ENCODE data around the gene USH1C. TPM values are rescaled to one million over a fixed set of nuclear protein-coding genes. Genes with fewer than 3 reads are reported as not detected.

USH1C gene
- total RNA-seq (not detected), total RNA-seq (0 reads per million in 2 donors)

- Mint-ChIP-seq H3K4me3 (no peak within 1 kb of the TSS), H3K4me1 (peaks cover 6% of the 10 kb centered on the region), H3K27ac (no peak within 1 kb of the TSS), H3K36me3 (ENCODE audit: low read depth) (peaks cover 10% of the 10 kb centered on the region), H3K27me3 (peaks cover 82% of the 10 kb centered on the region)
- DNase-seq (no peak), ATAC-seq (peak; percentile 30)
- H3K9me3 ChIP-seq (ENCODE audit: control insufficient read depth, low read length, poor library complexity, severe bottlenecking) = no peaks in the 10 kb centered on the region
Measured at GRCh38 chr11:17544181-17544622, at the start of gene USH1C. Gene USH1C, minus strand, starts transcription at chr11:17544416. Its CDS starts 109 bp downstream, at chr11:17544307.

- Mint-ChIP-seq H3K27me3 (peaks cover 7% of the 10 kb centered on the region), H3K4me3 (no peak overlapping the region), H3K27ac (no peak overlapping the region), H3K36me3 (ENCODE audit: low read depth) (no peaks in the 10 kb centered on the region), H3K4me1 (no peaks in the 10 kb centered on the region)
- ATAC-seq (no peak), DNase-seq (no peak)
- no peaks in the 10 kb centered on the region for H3K9me3 ChIP-seq (ENCODE audit: control insufficient read depth, low read length, poor library complexity, severe bottlenecking)
Measured at GRCh38 chr11:17593466-17594245, 49.4 kb upstream of the USH1C start.

- H3K4me3 Mint-ChIP-seq = no peak overlapping the region
Measured at GRCh38 chr11:17591293-17591692, 47.1 kb upstream of the USH1C start.

GRCh38 chr11:17590463-17590862 lies 46.2 kb upstream of the USH1C start:
- Mint-ChIP-seq H3K36me3 (ENCODE audit: low read depth) (no peaks in the 10 kb centered on the region), H3K4me3 (no peak overlapping the region), H3K27ac (no peak overlapping the region), H3K4me1 (peaks cover under 1% of the 10 kb centered on the region), H3K27me3 (peaks cover 31% of the 10 kb centered on the region)
- no peaks in the 10 kb centered on the region for H3K9me3 ChIP-seq (ENCODE audit: control insufficient read depth, low read length, poor library complexity, severe bottlenecking)
- ATAC-seq = no peak
- no peak for DNase-seq

More at GRCh38 chr11:17591293-17591692, 47.1 kb upstream of the USH1C start:
- Mint-ChIP-seq H3K27ac (no peak overlapping the region), H3K27me3 (peaks cover 23% of the 10 kb centered on the region), H3K36me3 (ENCODE audit: low read depth) (no peaks in the 10 kb centered on the region), H3K4me1 (no peaks in the 10 kb centered on the region)
- ATAC-seq (no peak), DNase-seq (no peak)
- H3K9me3 ChIP-seq (ENCODE audit: control insufficient read depth, low read length, poor library complexity, severe bottlenecking) = no peaks in the 10 kb centered on the region

GRCh38 chr11:17588721-17589120 lies 44.5 kb upstream of the USH1C start:
- Mint-ChIP-seq H3K36me3 (ENCODE audit: low read depth) (no peaks in the 10 kb centered on the region), H3K4me1 (peaks cover 3% of the 10 kb centered on the region), H3K27me3 (peaks cover 27% of the 10 kb centered on the region), H3K27ac (no peak overlapping the region), H3K4me3 (no peak overlapping the region)
- DNase-seq (no peak), ATAC-seq (no peak)
- no peaks in the 10 kb centered on the region for H3K9me3 ChIP-seq (ENCODE audit: control insufficient read depth, low read length, poor library complexity, severe bottlenecking)

GRCh38 chr11:17588166-17588565 lies 44.0 kb upstream of the USH1C start:
- no peak for ATAC-seq
- H3K36me3 Mint-ChIP-seq (ENCODE audit: low read depth) = no peaks in the 10 kb centered on the region
- no peak overlapping the region for H3K27ac Mint-ChIP-seq
- no peaks in the 10 kb centered on the region for H3K9me3 ChIP-seq (ENCODE audit: control insufficient read depth, low read length, poor library complexity, severe bottlenecking)
- peaks cover 27% of the 10 kb centered on the region for H3K27me3 Mint-ChIP-seq
- H3K4me3 Mint-ChIP-seq = no peak overlapping the region
- peaks cover 3% of the 10 kb centered on the region for H3K4me1 Mint-ChIP-seq
- no peak for DNase-seq

- no peaks in the 10 kb centered on the region for H3K9me3 ChIP-seq (ENCODE audit: control insufficient read depth, low read length, poor library complexity, severe bottlenecking)
- Mint-ChIP-seq H3K36me3 (ENCODE audit: low read depth) (no peaks in the 10 kb centered on the region), H3K4me3 (no peak overlapping the region), H3K27ac (peak overlapping the region; percentile 3), H3K27me3 (peaks cover 28% of the 10 kb centered on the region), H3K4me1 (peaks cover 3% of the 10 kb centered on the region)
- no peak for DNase-seq
- ATAC-seq = no peak
Measured at GRCh38 chr11:17585911-17586695, 41.9 kb upstream of the USH1C start.

GRCh38 chr11:17581732-17582053 lies 37.5 kb upstream of the USH1C start:
- Mint-ChIP-seq H3K27ac (no peak overlapping the region), H3K36me3 (ENCODE audit: low read depth) (no peaks in the 10 kb centered on the region), H3K27me3 (peaks cover 40% of the 10 kb centered on the region), H3K4me3 (no peak overlapping the region), H3K4me1 (peaks cover 3% of the 10 kb centered on the region)
- ATAC-seq (no peak), DNase-seq (no peak)
- no peaks in the 10 kb centered on the region for H3K9me3 ChIP-seq (ENCODE audit: control insufficient read depth, low read length, poor library complexity, severe bottlenecking)

- Mint-ChIP-seq H3K36me3 (ENCODE audit: low read depth) (no peaks in the 10 kb centered on the region), H3K4me3 (no peak overlapping the region), H3K4me1 (peaks cover 3% of the 10 kb centered on the region), H3K27ac (no peak overlapping the region), H3K27me3 (peaks cover 35% of the 10 kb centered on the region)
- no peak for DNase-seq
- H3K9me3 ChIP-seq (ENCODE audit: control insufficient read depth, low read length, poor library complexity, severe bottlenecking) = no peaks in the 10 kb centered on the region
- no peak for ATAC-seq
Measured at GRCh38 chr11:17581036-17581731, 37.0 kb upstream of the USH1C start.

- Mint-ChIP-seq H3K4me1 (peaks cover under 1% of the 10 kb centered on the region), H3K27ac (no peak overlapping the region), H3K4me3 (no peak overlapping the region), H3K36me3 (ENCODE audit: low read depth) (no peaks in the 10 kb centered on the region), H3K27me3 (peaks cover 26% of the 10 kb centered on the region)
- no peak for ATAC-seq
- no peaks in the 10 kb centered on the region for H3K9me3 ChIP-seq (ENCODE audit: control insufficient read depth, low read length, poor library complexity, severe bottlenecking)
- no peak for DNase-seq
Measured at GRCh38 chr11:17580271-17580670, 36.1 kb upstream of the USH1C start.

- no peak overlapping the region for H3K27ac Mint-ChIP-seq
- peaks cover 32% of the 10 kb centered on the region for H3K27me3 Mint-ChIP-seq
- no peaks in the 10 kb centered on the region for H3K36me3 Mint-ChIP-seq (ENCODE audit: low read depth)
- DNase-seq = no peak
- H3K4me1 Mint-ChIP-seq = peaks cover 2% of the 10 kb centered on the region
- ATAC-seq = no peak
- no peaks in the 10 kb centered on the region for H3K9me3 ChIP-seq (ENCODE audit: control insufficient read depth, low read length, poor library complexity, severe bottlenecking)
- H3K4me3 Mint-ChIP-seq = no peak overlapping the region
Measured at GRCh38 chr11:17579451-17579850, 35.2 kb upstream of the USH1C start.

- no peaks in the 10 kb centered on the region for H3K9me3 ChIP-seq (ENCODE audit: control insufficient read depth, low read length, poor library complexity, severe bottlenecking)
- peaks cover 4% of the 10 kb centered on the region for H3K4me1 Mint-ChIP-seq
- DNase-seq (no peak), ATAC-seq (no peak)
- no peak overlapping the region for H3K27ac Mint-ChIP-seq
- H3K36me3 Mint-ChIP-seq (ENCODE audit: low read depth) = no peaks in the 10 kb centered on the region
- H3K4me3 Mint-ChIP-seq = no peak overlapping the region
- peaks cover 37% of the 10 kb centered on the region for H3K27me3 Mint-ChIP-seq
Measured at GRCh38 chr11:17578958-17579357, 34.7 kb upstream of the USH1C start.

GRCh38 chr11:17578296-17578695 lies 34.1 kb upstream of the USH1C start:
- Mint-ChIP-seq H3K4me1 (peaks cover 8% of the 10 kb centered on the region), H3K27ac (no peak overlapping the region), H3K36me3 (ENCODE audit: low read depth) (peaks cover 2% of the 10 kb centered on the region), H3K4me3 (no peak overlapping the region), H3K27me3 (peaks cover 44% of the 10 kb centered on the region)
- H3K9me3 ChIP-seq (ENCODE audit: control insufficient read depth, low read length, poor library complexity, severe bottlenecking) = no peaks in the 10 kb centered on the region
- ATAC-seq (no peak), DNase-seq (no peak)

Data from T-helper 17 cell (primary cell).